NOMO-1 treated with DMSO at 0.1 percent for 48 hours (cell line): Measurements from ENCODE around the gene DNAH14.

ENCODE experiments used
- DNase-seq: peaks from one replicate; lab custom pipeline; 2025; ENCODE audit not compliant: unreplicated experiment; lab: John Stamatoyannopoulos, UW

The DNAH14 gene

GRCh38 chr1:225426395-225427234 is 497.1 kb downstream of the DNAH14 start:
- peak; percentile 34 for DNase-seq

GRCh38 chr1:225427235-225428067 is 498.0 kb downstream of the DNAH14 start, which contains the start of gene LBR:
Gene LBR (minus strand): TSS chr1:225428038. CDS start chr1:225424075, 3,963 bp downstream.
- peak; percentile 8 for DNase-seq

GRCh38 chr1:225428068-225428880 is 498.8 kb downstream of the DNAH14 start:
- DNase-seq = peak; percentile 84

GRCh38 chr1:225428881-225429455 is 499.5 kb downstream of the DNAH14 start:
- DNase-seq = peak; percentile 96

GRCh38 chr1:225430301-225430700 is 500.8 kb downstream of the DNAH14 start:
- DNase-seq = no peak

- no peak for DNase-seq
Observed at GRCh38 chr1:225431081-225431863, 501.8 kb downstream of the DNAH14 start.

GRCh38 chr1:225434046-225434445 is 504.6 kb downstream of the DNAH14 start:
- DNase-seq = peak; percentile 28

GRCh38 chr1:225435076-225435475 is 505.6 kb downstream of the DNAH14 start:
- DNase-seq = no peak

GRCh38 chr1:225435487-225435886 is 506.0 kb downstream of the DNAH14 start:
- DNase-seq = no peak

- DNase-seq = no peak
Observed at GRCh38 chr1:225435957-225436392, 506.5 kb downstream of the DNAH14 start.

GRCh38 chr1:225437710-225438437 is 508.4 kb downstream of the DNAH14 start:
- no peak for DNase-seq

- DNase-seq = no peak
Observed at GRCh38 chr1:225440380-225441221, 511.1 kb downstream of the DNAH14 start.

- no peak for DNase-seq
Observed at GRCh38 chr1:225441314-225442122, 512.0 kb downstream of the DNAH14 start.

- no peak for DNase-seq
Observed at GRCh38 chr1:225442123-225442505, 512.6 kb downstream of the DNAH14 start.

- no peak for DNase-seq
Observed at GRCh38 chr1:225445639-225446594, 516.4 kb downstream of the DNAH14 start.

GRCh38 chr1:225446595-225446960 is 517.1 kb downstream of the DNAH14 start:
- no peak for DNase-seq
